GM20431 (cell line): ENCODE measurements around the gene THSD4.

ENCODE experiments used
- in situ Hi-C: fragments of 300-500 bp; cut with MseI, MboI; formaldehyde crosslinking; loops from one replicate; pipeline ENCODE4 v1.15.0; 2020; ENCODE audit warnings: low sequenced_read_pairs; ENCODE audit not compliant: unreplicated experiment

Gene THSD4

DNA sequence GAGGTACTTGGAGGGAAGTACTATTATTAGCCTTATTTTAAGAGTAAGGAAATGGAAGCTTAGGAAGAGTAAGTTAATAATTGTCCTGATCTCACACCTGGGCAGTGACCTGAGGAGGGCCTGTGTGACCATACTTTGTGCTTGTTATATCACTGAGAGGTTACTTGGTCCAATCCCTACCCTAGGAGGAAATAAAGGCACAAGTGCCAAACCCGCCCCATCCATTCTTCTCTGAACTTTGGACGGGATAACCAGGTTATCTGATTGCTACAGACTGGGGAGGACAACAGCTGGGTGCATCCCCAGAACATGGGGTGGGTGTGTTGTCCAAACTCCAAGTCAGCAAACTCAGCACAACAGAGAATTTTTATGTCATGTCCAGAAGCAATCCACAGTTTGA is 617.4 kb downstream of the THSD4 start:
- in situ Hi-C loops = loop anchor here (10.0 kb wide), 1 partner anchor 278 kb away; no protein-coding TSS in a partner anchor

DNA sequence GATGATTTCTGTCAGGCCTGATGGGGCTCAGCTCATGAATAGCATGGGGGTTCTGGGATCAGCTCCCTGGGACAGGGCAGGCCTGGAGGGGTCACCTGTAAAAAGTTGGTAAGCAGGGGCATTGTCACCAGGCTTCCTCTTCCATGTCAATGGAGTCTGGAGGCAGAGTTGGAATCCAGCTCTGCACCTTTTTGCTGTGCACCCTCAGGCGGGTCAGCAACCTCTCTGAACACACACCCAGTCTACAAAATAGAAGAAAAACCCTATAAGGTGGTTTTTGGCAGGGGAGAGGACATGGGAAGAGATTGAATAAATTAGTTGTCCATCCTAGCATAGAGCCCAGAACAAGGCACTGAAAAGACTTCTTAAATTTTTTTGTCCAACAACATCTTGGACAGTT is 617.9 kb downstream of the THSD4 start:
- in situ Hi-C loops = loop anchor here (10.0 kb wide), 1 partner anchor 278 kb away; no protein-coding TSS in a partner anchor

DNA sequence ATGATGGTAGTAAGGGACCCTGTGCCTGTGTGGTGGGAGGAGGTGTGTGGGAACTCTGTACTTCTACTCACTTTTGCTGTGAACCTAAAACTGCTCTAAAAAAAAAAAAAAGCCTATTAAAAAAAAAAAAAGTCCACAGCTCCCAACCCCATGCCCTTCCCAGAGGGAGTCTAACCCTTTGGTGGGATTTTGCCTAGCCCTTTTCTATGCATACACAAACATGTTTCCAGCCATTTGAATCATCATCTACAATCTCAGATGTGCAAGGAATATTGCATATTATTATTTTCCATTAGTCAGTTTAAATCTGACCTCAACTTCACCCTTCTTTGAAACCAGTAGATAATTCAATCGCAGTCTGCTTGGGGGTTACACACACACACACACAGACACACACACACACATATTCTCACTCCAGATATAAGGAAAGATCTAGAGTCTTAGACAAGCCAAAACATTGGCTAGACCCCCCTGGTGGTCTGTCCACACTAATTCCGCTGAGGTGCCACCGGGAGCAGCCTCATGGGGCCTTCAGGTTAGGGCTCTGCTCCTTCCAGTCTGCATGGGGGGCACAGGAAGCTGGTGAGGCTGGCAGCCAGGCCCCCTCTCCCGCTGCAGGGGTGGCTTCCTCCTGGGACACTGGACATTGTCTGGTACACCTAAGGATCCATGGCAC is 619.6 kb downstream of the THSD4 start:
- in situ Hi-C loops = loop anchor here (10.0 kb wide), 1 partner anchor 280 kb away; no protein-coding TSS in a partner anchor

DNA sequence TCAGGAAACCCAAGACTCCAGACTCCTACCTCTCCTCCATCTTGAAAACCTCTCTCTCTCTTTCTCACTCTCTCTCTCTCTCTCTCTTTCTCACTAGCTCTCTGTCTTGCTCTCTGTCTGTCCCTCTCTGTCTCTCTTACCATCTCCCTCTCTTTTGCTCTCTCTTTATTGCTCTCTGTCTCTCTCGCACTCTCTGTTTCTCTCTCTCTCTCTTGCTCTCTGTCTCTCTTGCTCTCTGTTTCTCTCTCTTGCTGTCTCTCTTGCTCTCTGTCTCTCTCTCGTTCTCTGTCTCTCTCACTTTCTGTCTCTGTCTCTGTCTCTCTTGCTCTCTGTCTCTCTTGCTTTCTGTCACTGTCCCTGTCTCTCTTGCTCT is 620.1 kb downstream of the THSD4 start:
- in situ Hi-C loops = loop anchor here (10.0 kb wide), 1 partner anchor 281 kb away; no protein-coding TSS in a partner anchor

DNA sequence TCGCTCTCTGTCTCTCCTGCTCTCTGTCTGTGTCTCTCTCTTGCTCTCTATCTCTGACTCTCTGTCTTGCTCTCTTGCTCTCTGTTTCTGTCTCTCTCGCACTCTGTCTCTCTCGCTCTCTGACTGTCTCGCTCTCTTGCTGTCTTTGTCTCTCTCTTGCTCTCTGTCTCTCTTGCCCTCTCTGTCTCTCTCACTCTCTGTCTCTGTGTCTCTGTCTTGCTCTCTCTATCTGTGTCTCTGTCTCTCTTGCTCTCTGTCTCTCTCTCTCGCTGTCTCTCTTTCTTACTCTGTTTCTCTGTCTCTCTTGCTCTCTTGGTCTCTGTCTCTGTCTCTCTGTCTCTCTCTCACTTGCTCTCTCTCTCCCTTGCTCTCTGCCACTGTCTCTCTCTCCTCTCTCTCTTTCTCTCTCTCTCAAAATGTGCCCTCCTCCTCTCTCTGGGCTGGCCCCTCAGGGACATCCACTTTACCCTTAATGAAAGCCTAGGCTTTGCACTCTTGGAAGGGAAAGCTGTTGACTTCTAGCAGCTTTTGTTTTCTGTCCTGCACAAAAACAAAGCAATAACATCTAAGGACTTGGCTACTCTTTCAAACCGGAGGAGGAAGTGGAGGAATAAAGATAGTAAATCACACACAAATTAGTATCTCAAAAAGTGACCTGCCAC is 621.1 kb downstream of the THSD4 start:
- in situ Hi-C loops = loop anchor here (10.0 kb wide), 1 partner anchor 282 kb away; no protein-coding TSS in a partner anchor

DNA sequence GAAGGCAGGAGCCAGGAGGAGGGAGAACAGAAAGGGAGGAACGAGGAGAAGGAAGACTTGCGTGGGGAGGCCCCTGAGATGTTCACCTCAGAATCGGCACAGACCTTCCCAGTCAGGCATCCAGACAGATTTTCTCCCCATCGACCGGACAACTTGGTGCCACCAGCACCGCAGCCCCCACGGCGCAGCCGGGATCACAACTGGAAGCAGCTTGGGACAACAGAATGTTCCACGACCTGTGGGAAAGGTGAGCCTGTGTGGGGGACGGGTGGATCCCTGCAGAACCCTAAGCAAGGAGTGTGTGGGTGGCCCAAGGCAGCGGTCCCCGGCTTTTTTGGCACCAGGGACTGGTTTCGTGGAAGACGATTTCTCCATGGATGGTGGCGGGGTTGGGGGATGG is 622.5 kb downstream of the THSD4 start:
- in situ Hi-C loops = loop anchor here (10.0 kb wide), 1 partner anchor 283 kb away; no protein-coding TSS in a partner anchor

DNA sequence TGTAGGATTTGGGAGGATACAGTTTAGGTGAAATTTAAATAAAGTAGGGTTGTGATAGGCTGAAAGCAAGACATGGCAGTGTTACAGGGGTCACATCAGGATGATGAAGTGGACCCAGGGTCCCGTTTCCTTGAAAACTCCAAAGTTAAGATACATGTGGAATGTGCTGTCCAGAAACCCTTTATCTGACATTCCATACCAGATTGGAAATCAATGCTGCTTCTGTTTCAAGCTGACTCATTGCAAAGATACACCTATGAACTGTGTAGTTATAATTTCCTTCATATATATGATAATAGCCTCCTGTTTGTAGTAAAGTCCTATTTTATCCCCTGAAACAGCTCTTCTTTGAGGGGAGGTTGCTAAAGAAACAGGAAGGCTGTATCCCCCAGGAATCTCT is 624.1 kb downstream of the THSD4 start:
- in situ Hi-C loops = loop anchor here (10.0 kb wide), 1 partner anchor 285 kb away; no protein-coding TSS in a partner anchor

DNA sequence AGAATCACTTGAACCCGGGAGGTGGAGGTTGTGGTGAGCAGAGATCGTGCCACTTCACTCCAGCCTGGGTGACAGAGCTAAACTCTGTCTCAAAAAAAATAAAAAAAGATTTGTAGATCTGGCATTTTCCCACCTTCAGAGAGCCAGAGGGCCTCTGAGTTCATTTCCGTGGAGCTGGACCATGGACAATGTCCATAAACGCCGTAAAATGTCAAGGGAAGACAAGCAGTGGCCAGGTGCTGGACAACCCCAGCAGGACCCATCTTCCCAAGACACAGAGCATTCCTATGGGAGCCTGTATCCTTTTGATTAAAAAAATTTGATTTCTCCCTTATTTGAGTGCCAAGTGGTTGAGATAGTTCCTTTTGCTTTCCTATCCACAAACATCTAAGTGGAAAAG is 627.7 kb downstream of the THSD4 start:
- in situ Hi-C loops = loop anchor here (10.0 kb wide), 1 partner anchor 412 kb away; no protein-coding TSS in a partner anchor

DNA sequence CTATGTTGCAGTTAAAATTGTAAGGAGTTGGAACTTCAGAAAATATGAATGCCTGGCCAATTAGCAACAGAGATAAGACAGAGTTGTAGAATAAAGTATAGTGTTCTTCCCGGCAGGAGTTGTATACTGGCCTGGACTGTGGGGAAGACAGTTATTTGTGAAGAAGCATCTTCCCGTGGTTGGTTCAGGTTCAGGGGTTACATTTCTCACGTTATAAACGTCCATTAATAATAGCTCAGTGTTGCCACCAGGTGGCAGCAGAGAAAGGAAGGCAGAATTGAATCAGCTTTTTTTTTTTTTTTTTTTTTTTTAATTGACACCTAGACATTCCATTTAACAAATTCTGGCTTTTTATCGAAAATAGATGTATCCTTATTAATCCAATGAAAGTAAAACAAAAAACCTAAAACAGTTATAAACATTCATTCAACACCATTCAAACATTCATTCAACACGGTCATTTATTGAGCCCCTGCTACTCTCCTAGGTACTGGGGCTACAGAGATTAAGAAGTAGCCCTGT is 628.7 kb downstream of the THSD4 start:
- in situ Hi-C loops = loop anchor here (10.0 kb wide), 1 partner anchor 411 kb away; no protein-coding TSS in a partner anchor

DNA sequence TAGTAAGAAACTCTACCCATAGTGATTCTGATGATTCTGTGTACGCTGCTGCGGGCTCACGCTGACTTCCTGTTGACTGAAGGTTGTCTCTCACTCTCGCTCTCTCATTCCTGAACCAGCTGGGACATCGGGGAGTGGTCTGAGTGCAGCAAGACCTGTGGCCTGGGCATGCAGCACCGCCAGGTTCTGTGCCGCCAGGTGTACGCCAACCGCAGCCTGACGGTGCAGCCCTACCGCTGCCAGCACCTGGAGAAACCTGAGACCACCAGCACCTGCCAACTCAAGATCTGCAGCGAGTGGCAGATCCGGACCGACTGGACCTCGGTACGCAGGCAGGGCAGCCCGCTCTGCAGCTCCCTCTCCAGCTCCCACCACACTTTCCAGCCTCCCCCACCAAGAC is 631.4 kb downstream of the THSD4 start:
- in situ Hi-C loops = loop anchor here (10.0 kb wide), 1 partner anchor 408 kb away; no protein-coding TSS in a partner anchor

DNA sequence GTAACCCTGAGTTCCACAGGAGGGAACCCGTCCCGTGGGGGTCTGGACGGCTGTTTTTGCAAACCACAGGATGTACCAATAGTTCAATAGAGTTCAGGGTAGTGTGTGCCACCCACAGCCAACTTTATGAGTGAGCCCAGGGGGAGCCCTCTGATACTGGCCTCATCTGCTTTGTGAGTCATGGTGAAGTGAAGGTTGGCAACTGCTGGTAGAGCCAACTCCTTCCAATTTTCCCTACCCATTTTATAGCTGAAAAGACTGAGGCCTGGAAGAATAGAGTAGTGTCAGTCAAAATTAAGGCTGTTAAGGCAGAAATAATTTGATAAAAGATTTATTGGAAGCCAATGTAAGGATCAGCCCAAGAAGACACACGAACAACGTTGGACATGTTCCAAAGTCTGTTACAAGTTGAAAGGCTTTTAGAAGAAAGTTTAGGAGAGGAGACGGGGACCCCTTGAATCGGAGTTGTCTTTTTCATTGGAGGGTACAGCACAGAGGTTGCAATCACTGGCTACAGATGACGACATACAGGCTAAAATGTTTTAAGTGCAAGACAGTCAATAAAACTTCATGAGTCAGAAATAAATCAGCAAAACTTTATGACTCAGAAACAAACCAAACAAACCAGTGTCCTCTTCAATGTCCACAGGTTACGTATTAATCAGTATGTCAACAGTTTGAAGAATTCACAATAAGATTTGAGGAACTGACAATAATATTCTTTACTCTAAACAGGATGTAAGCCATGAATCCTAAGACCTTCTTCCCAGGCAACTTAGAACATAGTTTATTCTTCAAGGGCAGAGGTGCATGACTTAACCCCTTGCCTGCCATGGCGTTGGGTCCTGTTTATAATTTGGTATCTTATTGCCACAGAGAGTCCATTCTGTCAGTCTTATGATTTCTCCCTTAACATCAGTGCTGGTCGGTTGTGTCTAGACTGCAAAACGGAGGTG is 632.1 kb downstream of the THSD4 start:
- in situ Hi-C loops = loop anchor here (10.0 kb wide), 1 partner anchor 407 kb away; no protein-coding TSS in a partner anchor

DNA sequence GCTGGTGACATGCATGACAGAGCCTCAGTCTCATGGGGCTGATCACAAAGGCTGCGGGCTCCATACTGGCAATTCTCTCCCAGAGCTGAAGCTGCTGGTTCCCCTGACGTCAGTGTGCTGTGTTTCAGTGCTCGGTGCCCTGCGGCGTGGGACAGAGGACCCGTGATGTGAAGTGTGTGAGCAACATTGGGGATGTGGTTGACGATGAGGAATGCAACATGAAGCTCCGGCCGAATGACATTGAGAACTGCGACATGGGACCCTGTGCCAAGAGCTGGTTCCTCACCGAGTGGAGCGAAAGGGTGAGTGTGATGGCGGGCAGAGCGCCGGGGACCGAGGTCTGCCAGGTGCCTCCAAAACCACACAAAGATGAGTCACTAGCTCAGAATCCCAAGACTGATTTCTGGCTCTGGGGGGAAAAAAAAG is 633.0 kb downstream of the THSD4 start:
- in situ Hi-C loops = loop anchor here (10.0 kb wide), 1 partner anchor 406 kb away; no protein-coding TSS in a partner anchor

DNA sequence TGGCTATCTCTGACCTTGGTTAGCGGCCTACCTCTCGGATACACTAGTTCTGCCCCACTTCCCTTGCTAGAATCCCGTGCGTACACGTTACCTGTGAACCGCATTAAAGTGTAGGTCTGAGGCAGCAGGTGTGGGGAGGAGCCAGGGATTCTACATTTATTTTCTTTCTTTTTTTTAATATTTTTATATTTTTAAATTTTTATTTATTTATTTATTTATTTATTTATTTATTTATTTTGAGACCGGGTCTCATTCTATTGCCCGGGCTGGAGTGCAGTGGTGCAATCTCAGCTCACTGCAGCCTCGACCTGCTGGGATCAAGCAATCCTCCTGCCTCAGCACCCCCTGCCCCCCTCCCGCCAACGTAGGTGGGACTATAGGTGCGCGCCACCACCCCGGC is 634.2 kb downstream of the THSD4 start:
- in situ Hi-C loops = loop anchor here (10.0 kb wide), 1 partner anchor 405 kb away; no protein-coding TSS in a partner anchor

DNA sequence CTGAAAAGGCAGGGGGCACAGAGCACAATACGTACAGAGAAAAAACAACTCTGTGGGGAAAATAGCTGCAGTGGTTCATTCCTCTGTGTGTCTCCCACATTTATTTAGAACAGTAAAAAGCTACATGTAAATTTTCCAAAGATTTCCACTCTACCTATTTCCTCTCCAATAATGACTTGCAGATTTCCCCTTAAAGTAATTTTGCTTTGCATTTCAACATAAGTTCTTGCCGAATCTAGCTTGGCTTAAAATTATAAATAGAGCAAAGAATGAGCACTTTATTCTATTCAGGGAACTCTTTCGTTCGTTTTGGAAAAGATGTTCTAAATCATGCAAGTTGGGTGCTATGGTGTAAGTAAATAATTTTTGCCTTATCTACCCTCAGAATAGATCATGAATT is 636.9 kb downstream of the THSD4 start:
- in situ Hi-C loops = no loop called here

DNA sequence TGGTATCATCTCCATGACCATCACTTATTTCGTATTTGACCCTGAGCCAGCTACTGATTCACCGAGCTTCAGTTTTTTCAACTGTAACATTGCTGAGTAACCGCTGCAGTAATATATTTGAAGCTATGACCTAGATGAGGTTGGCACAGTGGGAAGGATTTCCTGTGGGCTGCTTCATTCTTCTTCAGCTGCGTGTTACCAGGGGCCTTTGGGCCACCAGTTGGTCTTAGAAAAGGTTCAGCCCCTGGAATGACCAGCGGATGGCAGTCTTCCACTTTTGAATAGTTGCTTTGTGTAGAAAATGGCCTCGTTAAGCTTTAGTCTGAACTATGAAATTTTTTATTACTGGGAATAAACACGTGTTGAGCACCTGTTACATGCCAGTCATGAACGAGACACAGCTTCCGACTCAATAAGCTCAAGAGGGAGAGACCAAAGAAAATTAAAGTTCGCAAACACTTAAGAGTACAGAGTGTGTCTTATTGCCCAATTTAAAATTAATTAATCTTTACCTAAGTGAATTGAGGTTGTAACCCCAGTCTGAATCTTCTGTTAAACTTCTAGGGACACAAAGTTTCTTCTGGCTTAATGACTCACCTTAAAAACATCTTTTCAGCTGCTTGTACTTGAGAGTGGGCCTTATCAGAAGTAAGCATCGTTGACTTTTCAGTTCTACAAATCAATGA is 637.5 kb downstream of the THSD4 start:
- in situ Hi-C loops = no loop called here

DNA sequence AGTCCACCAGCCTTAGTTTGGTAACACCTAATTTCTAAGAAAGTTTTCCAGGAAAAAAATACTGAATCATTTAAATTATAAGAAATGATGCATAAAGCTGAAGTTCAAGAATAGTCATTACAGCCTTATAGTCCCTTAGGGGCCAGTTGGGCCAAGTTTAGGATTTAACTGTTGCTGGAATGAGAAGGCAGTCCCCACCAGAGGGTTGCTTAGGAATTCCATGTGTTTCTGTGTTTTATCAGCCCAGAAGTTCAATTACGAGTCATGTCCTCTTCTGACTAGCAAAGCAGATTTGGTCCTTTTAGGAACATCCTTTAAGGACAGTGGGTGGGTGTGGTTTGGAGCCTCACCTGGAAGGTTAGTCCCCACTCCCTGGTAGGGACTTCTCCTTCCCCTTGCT is 638.1 kb downstream of the THSD4 start:
- in situ Hi-C loops = no loop called here

DNA sequence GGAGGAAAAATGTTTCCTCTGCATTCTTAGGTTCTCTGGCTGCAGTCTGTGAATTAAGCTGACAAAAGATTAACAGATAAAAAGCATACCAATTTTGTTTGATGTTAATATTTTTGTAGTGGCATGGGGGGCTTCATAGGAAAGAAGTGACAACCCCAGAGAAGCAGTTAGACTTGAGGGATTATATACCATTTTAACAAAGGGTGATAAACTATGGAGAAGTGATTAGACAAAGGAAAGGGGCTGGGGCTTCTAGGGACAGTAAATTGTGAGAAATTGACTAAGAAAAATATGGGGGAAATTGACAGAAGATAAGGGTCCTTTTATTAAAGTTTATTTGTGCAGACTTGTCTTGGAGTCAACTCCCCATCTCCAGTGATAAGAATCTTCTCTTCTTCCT is 639.4 kb downstream of the THSD4 start:
- in situ Hi-C loops = no loop called here

DNA sequence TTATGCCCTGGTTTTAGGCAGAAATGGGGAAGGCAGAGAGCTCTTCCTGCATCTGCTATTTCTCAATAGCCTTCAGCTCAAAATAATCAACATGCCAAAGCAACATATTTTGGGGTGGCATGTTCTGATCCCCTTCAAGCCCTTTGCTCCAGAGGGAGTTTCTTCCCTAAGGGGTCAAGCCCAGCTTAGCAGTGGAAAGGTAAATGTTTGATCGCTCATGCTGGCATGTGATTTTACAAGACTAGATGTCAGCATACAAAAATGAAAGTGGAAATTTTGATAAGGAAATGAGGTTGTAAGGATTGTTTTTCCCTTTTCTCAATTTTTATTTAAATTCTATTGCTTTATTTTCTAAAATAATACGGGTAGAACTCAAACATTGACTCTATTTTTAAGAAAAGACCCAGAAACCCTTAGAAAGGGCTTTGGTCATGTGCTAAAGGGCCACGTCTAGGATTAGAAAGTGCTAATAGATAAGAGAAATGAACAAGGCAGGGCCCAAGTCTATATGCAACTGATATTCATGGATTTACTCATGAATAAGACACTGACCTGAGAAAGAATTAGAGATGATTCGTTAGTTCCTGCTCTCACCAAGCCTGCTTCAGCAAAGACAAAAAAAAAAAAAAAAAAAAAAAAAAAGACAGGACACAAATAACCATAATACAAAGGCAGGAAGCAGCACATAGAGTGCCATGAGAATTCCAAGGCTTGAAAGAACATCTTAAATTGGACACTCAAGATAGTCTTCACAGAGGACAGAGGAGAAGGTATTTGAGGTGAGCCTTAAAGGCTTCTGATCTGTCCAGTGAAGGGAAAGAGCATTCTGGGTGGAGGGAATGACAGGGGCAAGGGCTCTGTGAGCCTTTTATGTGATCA is 640.1 kb downstream of the THSD4 start:
- in situ Hi-C loops = no loop called here
